ENCODE results near the gene SEC24C. TPM values are rescaled to one million over a fixed set of nuclear protein-coding genes. Genes with fewer than 3 reads are reported as not detected.

Gene SEC24C
- total RNA-seq, 1 donor from 2014 or later: 75.5 TPM

DNA sequence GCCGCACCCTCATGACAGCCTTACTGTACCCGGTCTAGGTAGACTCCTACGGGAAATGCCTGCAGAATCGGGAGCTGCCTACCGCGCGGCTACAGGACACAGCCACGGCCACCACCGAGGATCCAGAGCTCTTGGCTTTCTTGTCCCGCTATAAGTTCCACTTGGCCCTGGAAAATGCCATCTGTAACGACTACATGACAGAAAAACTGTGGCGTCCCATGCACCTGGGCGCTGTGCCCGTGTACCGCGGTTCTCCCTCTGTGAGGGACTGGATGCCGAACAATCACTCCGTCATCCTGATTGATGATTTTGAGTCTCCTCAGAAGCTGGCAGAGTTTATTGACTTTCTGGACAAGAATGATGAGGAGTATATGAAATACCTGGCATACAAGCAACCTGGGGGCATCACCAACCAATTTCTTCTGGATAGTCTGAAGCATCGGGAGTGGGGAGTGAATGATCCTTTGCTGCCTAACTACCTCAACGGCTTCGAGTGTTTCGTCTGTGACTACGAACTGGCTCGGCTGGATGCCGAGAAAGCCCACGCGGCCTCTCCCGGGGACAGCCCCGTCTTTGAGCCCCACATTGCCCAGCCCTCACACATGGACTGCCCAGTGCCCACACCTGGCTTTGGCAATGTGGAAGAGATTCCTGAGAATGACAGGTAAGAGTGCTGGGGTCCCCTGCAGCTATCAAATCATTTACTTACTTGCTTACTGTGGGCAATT lies 29.1 kb downstream of the SEC24C start:
- Mint-ChIP-seq H3K36me3 (peaks cover 32% of the 10 kb centered on the region), H3K9me3 (no peaks in the 10 kb centered on the region), H3K4me1 (peaks cover 36% of the 10 kb centered on the region), H3K27me3 (ENCODE audit: low read depth) (no peaks in the 10 kb centered on the region), H3K4me3 (peak overlapping the region; percentile 90), H3K27ac (peak overlapping the region; percentile 91)
- TF ChIP-seq, protein P1, sequence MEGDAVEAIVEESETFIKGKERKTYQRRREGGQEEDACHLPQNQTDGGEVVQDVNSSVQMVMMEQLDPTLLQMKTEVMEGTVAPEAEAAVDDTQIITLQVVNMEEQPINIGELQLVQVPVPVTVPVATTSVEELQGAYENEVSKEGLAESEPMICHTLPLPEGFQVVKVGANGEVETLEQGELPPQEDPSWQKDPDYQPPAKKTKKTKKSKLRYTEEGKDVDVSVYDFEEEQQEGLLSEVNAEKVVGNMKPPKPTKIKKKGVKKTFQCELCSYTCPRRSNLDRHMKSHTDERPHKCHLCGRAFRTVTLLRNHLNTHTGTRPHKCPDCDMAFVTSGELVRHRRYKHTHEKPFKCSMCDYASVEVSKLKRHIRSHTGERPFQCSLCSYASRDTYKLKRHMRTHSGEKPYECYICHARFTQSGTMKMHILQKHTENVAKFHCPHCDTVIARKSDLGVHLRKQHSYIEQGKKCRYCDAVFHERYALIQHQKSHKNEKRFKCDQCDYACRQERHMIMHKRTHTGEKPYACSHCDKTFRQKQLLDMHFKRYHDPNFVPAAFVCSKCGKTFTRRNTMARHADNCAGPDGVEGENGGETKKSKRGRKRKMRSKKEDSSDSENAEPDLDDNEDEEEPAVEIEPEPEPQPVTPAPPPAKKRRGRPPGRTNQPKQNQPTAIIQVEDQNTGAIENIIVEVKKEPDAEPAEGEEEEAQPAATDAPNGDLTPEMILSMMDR (IDR thresholded peaks at IDR 0.05; ENCODE audit: unreplicated experiment): no peak
- DNase-seq (ENCODE audit: low spot score in 2 of 2, unreplicated experiment in 2 of 2): no peak

DNA sequence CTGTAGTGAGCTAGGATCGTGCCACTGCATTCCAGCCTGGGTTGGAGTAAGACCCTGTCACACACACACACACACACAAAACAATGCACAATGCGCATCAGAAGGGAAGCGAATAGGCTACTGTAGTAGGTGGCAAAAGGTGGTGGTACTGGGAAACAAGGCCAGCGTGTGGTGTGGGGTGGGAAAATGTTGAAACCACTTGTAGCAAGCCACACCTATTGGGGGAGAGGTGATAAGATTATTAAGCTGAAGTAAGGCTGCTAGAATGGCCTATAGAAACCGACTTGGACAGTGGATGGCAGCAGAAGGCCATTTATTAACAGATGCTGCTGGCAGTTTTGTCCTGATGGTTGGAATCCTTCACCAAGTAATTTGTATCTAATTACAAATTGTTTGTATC lies 30.5 kb downstream of the SEC24C start:
- H3K36me3 Mint-ChIP-seq: peaks cover 21% of the 10 kb centered on the region
- H3K4me1 Mint-ChIP-seq: peaks cover 37% of the 10 kb centered on the region
- no peaks in the 10 kb centered on the region for H3K9me3 Mint-ChIP-seq
- DNase-seq (ENCODE audit: low spot score in 2 of 2, unreplicated experiment in 2 of 2): no peak
- TF ChIP-seq, protein P1 (IDR thresholded peaks at IDR 0.05; ENCODE audit: unreplicated experiment): no peak
- H3K4me3 Mint-ChIP-seq: peak overlapping the region; percentile 90
- H3K27ac Mint-ChIP-seq: peak overlapping the region; percentile 31
- no peaks in the 10 kb centered on the region for H3K27me3 Mint-ChIP-seq (ENCODE audit: low read depth)

DNA sequence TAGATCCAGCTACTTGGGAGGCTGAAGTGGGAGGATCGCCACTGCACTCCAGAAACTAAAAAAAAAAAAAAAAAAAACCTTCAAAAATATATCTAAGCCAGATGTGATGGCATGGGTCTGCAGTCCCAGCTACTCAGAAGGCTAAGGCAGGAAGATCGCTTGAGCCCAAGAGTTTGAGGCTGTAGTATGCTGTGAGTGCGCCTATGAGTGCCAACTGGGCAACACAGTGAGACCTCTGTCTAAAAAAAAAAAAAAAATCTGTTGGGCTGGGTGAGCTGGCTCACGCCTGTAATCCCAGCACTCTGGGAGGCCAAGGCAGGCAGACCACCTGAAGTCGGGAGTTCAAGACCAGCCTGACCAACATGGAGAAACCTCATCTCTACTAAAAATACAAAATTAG lies 34.8 kb downstream of the SEC24C start:
- TF ChIP-seq, protein P1 (IDR thresholded peaks at IDR 0.05; ENCODE audit: unreplicated experiment): no peak
- Mint-ChIP-seq H3K27ac (no peak overlapping the region), H3K9me3 (no peaks in the 10 kb centered on the region), H3K36me3 (peaks cover 11% of the 10 kb centered on the region), H3K27me3 (ENCODE audit: low read depth) (no peaks in the 10 kb centered on the region), H3K4me3 (no peak overlapping the region), H3K4me1 (peaks cover 52% of the 10 kb centered on the region)
- DNase-seq (ENCODE audit: low spot score in 2 of 2, unreplicated experiment in 2 of 2): no peak

DNA sequence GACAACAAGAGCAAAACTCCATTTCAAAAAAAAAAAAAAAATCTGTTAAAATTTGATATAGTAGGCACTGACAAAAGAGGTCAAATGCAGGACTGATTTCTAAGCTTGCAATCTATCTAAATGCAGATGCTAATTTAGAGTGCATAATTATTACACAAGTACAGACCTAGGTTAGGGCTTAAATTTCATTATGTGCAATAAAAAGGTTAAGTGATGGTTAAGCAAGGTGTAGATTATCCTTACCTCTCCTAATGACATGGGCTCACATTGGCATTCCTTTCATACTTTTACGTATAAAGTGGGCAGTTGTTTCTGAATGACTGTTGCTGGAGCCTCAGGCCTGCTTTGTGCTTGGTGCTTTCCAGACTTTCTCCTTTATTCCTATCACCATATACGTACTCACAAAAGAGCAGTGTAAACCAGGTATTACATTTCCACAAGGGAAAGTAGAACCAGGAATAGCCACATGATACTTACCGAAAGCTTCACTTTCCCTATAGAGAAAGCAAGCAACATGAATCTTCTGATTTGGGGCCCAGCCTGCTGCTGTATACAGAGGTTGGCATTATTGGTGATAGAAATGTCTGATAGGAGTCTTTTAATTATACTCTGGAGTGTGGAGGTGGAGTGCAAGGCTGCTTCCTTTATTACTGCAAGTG lies 35.5 kb downstream of the SEC24C start:
- peaks cover 47% of the 10 kb centered on the region for H3K4me1 Mint-ChIP-seq
- H3K4me3 Mint-ChIP-seq: peak overlapping the region; percentile 38
- H3K9me3 Mint-ChIP-seq: no peaks in the 10 kb centered on the region
- peak overlapping the region; percentile 33 for H3K27ac Mint-ChIP-seq
- H3K36me3 Mint-ChIP-seq: peaks cover 11% of the 10 kb centered on the region
- TF ChIP-seq, protein P1 (IDR thresholded peaks at IDR 0.05; ENCODE audit: unreplicated experiment): no peak
- no peaks in the 10 kb centered on the region for H3K27me3 Mint-ChIP-seq (ENCODE audit: low read depth)
- DNase-seq (ENCODE audit: low spot score in 2 of 2, unreplicated experiment in 2 of 2): no peak

DNA sequence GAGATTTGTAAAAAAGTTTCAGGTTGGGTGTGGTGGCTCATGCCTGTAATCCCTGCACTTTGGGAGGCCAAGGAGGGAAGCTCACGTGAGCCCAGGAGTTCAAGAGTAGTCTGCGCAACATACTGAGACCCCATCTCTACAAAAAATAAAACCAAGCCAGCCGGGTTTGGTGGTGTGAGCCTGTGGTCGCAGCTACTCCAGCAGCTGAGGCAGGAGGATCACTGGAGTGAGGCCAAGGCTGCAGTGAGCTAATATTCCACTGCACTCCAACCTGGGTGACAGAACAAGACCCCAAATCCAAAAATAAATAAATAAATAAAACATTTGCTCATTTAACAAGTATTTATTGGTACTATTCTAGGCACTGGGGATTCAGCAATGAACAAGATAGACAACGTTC lies 36.1 kb downstream of the SEC24C start:
- DNase-seq (ENCODE audit: low spot score in 2 of 2, unreplicated experiment in 2 of 2): no peak
- Mint-ChIP-seq H3K36me3 (peaks cover 9% of the 10 kb centered on the region), H3K4me3 (peak overlapping the region; percentile 99), H3K27me3 (ENCODE audit: low read depth) (no peaks in the 10 kb centered on the region), H3K27ac (peak overlapping the region; percentile 99), H3K9me3 (no peaks in the 10 kb centered on the region), H3K4me1 (peaks cover 46% of the 10 kb centered on the region)
- TF ChIP-seq, protein P1 (IDR thresholded peaks at IDR 0.05; ENCODE audit: unreplicated experiment): no peak

Data from mesothelial cell of epicardium (in vitro differentiated cells).